ENCODE results near the gene CCDC187. TPM values are rescaled to one million over a fixed set of nuclear protein-coding genes. Genes with fewer than 3 reads are reported as not detected.
"Not testable (repeated sequence)": the region's sequence is repeated elsewhere in the genome, so short reads cannot be mapped to it uniquely, and the experiment has no call there.

CCDC187 gene
- total RNA-seq (0.24 TPM), polyA plus RNA-seq (0.23 TPM)
- long read RNA-seq, donor 1 = 0 reads
- long read RNA-seq, donor 2 = 0 reads
- long read RNA-seq, donor 3 = 0 reads
- long read RNA-seq, donor 4 = 0 reads
- long read RNA-seq, donor 5 = 0 reads
- long read RNA-seq, donor 6 = 0 reads
- long read RNA-seq, donor 7 = 0 reads
- long read RNA-seq, donor 8 = 0 reads
- long read RNA-seq, donor 9 = 0 reads
- long read RNA-seq, donor 10 = 0 reads

- DNase-seq (ENCODE audit: low read depth in 6 of 9, low spot score in 9 of 9) = no peak
- Histone ChIP-seq H3K4me3 (ENCODE audit: low read length in 2 of 2) (no peak within 1 kb of the TSS), H3K9me3 (ENCODE audit: control insufficient read depth in 2 of 2, insufficient read depth in 1 of 2, low read length in 1 of 2) (peaks cover 0 to 6% of the 10 kb centered on the region in 2 donors), H3K4me1 (ENCODE audit: control insufficient read depth in 2 of 2, insufficient read depth in 2 of 2, low read length in 2 of 2) (peaks cover 3 to 12% of the 10 kb centered on the region in 2 donors), H3K27ac (ENCODE audit: low read depth in 1 of 2, low read length in 1 of 2) (no peak within 1 kb of the TSS), H3K36me3 (ENCODE audit: control insufficient read depth in 2 of 2, insufficient read depth in 2 of 2, low read length in 1 of 2) (no peaks in the 10 kb centered on the region), H3K27me3 (ENCODE audit: control insufficient read depth in 2 of 2, insufficient read depth in 1 of 2, low read length in 1 of 2) (peaks cover 0 to 14% of the 10 kb centered on the region in 2 donors)
- WGBS = 95% methylated on average over 22 of the region's 22 CpGs
These were observed at the start of gene CCDC187 for GRCh38 chr9:136303825-136304416. Gene CCDC187 (minus strand): TSS chr9:136304094. CDS start chr9:136303830, 264 bp downstream.

- 95% methylated on average over 11 of the region's 11 CpGs for WGBS
- Histone ChIP-seq H3K9me3 (ENCODE audit: control insufficient read depth in 2 of 2, insufficient read depth in 1 of 2, low read length in 1 of 2) (peaks cover 0 to 3% of the 10 kb centered on the region in 2 donors), H3K27ac (ENCODE audit: low read depth in 1 of 2, low read length in 1 of 2) (peak overlapping the region in 1 of 2 donors; percentile 7), H3K4me1 (ENCODE audit: control insufficient read depth in 2 of 2, insufficient read depth in 2 of 2, low read length in 2 of 2) (peaks cover 0 to 21% of the 10 kb centered on the region in 2 donors), H3K4me3 (ENCODE audit: low read length in 2 of 2) (no peak overlapping the region), H3K27me3 (ENCODE audit: control insufficient read depth in 2 of 2, insufficient read depth in 1 of 2, low read length in 1 of 2) (no peaks in the 10 kb centered on the region), H3K36me3 (ENCODE audit: control insufficient read depth in 2 of 2, insufficient read depth in 2 of 2, low read length in 1 of 2) (peaks cover 3 to 5% of the 10 kb centered on the region in 2 donors)
- DNase-seq (ENCODE audit: low read depth in 6 of 9, low spot score in 9 of 9) = no peak
These were observed 49.2 kb upstream of the CCDC187 start for GRCh38 chr9:136353088-136353487.

GRCh38 chr9:136352682-136353081 is 48.8 kb upstream of the CCDC187 start:
- H3K4me3 ChIP-seq (ENCODE audit: low read length in 2 of 2) = no peak overlapping the region
- peaks cover 0 to 21% of the 10 kb centered on the region in 2 donors for H3K4me1 ChIP-seq (ENCODE audit: control insufficient read depth in 2 of 2, insufficient read depth in 2 of 2, low read length in 2 of 2)
- peak in 5 of 9 donors; percentile 25 to 74 (median 58) for DNase-seq (ENCODE audit: low read depth in 6 of 9, low spot score in 9 of 9)
- 74% methylated on average over 16 of the region's 16 CpGs for WGBS
- H3K27ac ChIP-seq (ENCODE audit: low read depth in 1 of 2, low read length in 1 of 2) = peak overlapping the region in 1 of 2 donors; percentile 7
- H3K36me3 ChIP-seq (ENCODE audit: control insufficient read depth in 2 of 2, insufficient read depth in 2 of 2, low read length in 1 of 2) = peaks cover 1 to 3% of the 10 kb centered on the region in 2 donors
- peaks cover 0 to 3% of the 10 kb centered on the region in 2 donors for H3K9me3 ChIP-seq (ENCODE audit: control insufficient read depth in 2 of 2, insufficient read depth in 1 of 2, low read length in 1 of 2)
- no peaks in the 10 kb centered on the region for H3K27me3 ChIP-seq (ENCODE audit: control insufficient read depth in 2 of 2, insufficient read depth in 1 of 2, low read length in 1 of 2)

DNA sequence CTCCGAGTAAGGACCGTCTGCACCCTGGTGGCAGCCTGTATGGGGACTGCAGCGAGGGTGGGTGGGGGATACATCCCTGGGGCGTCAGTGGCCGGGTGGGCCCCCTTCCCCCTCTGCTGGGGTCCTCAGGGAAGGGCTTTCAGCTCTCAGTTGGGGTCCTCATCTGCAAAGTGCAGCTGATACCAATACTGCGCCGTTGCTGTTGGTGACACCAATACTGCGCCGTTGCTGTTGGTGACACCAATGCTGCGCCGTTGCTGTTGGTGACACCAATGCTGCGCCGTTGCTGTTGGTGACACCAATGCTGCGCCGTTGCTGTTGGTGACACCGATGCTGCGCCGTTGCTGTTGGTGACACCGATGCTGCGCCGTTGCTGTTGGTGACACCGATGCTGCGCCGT is 48.0 kb upstream of the CCDC187 start:
- not testable (repeated sequence) for DNase-seq (ENCODE audit: low read depth in 6 of 9, low spot score in 9 of 9); H3K36me3 ChIP-seq (ENCODE audit: control insufficient read depth in 2 of 2, insufficient read depth in 2 of 2, low read length in 1 of 2); H3K4me3 ChIP-seq (ENCODE audit: low read length in 2 of 2); H3K27me3 ChIP-seq (ENCODE audit: control insufficient read depth in 2 of 2, insufficient read depth in 1 of 2, low read length in 1 of 2); H3K9me3 ChIP-seq (ENCODE audit: control insufficient read depth in 2 of 2, insufficient read depth in 1 of 2, low read length in 1 of 2); H3K27ac ChIP-seq (ENCODE audit: low read depth in 1 of 2, low read length in 1 of 2)
- 99% methylated on average over 14 of the region's 24 CpGs for WGBS
- peaks cover 0 to 21% of the 10 kb centered on the region in 2 donors for H3K4me1 ChIP-seq (ENCODE audit: control insufficient read depth in 2 of 2, insufficient read depth in 2 of 2, low read length in 2 of 2)

DNA sequence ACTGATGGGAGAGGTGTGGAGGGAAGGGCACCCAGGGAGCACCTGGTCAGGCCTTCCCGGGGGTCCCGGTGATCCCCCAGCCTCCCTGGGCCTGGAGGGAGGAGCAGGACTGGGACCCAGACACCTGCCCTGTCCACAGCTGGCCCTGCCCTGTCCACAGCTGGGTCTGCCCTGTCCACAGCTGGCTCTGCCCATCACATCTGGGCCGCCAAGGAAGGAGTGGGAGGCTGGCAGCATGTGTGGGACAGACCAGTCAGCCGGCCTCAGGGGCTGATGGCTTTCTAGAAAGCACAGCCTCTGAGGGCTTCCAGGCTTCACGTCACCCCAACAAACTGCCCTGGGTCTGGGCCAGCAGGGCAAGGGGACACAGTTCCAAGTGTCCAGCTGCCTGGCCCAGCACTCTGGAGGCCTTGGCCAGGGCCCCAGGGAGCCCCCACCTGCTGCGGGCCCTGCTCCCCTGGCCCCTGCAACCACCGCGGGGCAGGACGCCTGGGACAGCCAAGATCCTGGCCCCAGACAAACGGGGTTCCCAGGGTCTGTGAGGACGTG is 47.4 kb upstream of the CCDC187 start:
- peaks cover 0 to 21% of the 10 kb centered on the region in 2 donors for H3K4me1 ChIP-seq (ENCODE audit: control insufficient read depth in 2 of 2, insufficient read depth in 2 of 2, low read length in 2 of 2)
- H3K36me3 ChIP-seq (ENCODE audit: control insufficient read depth in 2 of 2, insufficient read depth in 2 of 2, low read length in 1 of 2) = peaks cover 0 to under 1% of the 10 kb centered on the region in 2 donors
- H3K9me3 ChIP-seq (ENCODE audit: control insufficient read depth in 2 of 2, insufficient read depth in 1 of 2, low read length in 1 of 2) = peaks cover 0 to 3% of the 10 kb centered on the region in 2 donors
- no peak overlapping the region for H3K4me3 ChIP-seq (ENCODE audit: low read length in 2 of 2)
- no peak for DNase-seq (ENCODE audit: low read depth in 6 of 9, low spot score in 9 of 9)
- H3K27ac ChIP-seq (ENCODE audit: low read depth in 1 of 2, low read length in 1 of 2) = no peak overlapping the region
- no peaks in the 10 kb centered on the region for H3K27me3 ChIP-seq (ENCODE audit: control insufficient read depth in 2 of 2, insufficient read depth in 1 of 2, low read length in 1 of 2)
- WGBS = 95% methylated on average over 11 of the region's 11 CpGs

- WGBS = 96% methylated on average over 24 of the region's 24 CpGs
- no peak for DNase-seq (ENCODE audit: low read depth in 6 of 9, low spot score in 9 of 9)
- peaks cover 0 to 21% of the 10 kb centered on the region in 2 donors for H3K4me1 ChIP-seq (ENCODE audit: control insufficient read depth in 2 of 2, insufficient read depth in 2 of 2, low read length in 2 of 2)
These were observed 45.7 kb upstream of the CCDC187 start for GRCh38 chr9:136349546-136349945.

DNA sequence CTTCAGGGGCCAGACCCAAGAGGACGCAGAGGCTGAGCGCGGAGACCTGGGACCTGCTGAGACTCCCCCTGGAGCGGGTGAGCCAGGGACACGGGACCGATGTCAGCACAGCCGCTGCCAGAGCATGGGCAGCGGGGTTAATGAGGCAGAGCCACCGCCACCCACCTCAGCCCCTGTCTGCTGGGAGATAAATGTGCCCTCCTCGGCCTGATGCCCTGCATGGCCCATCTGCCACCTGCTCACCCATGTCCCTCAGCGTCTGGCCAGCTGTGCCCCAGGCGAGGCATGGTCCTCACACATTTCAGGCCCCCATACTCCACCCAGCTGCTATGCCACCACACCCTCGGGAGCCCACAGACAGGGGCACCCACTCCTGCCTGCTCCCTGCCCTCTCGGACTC is 44.8 kb upstream of the CCDC187 start:
- DNase-seq (ENCODE audit: low read depth in 6 of 9, low spot score in 9 of 9) = no peak
- 98% methylated on average over 14 of the region's 14 CpGs for WGBS
- Histone ChIP-seq H3K27ac (ENCODE audit: low read depth in 1 of 2, low read length in 1 of 2) (no peak overlapping the region), H3K4me1 (ENCODE audit: control insufficient read depth in 2 of 2, insufficient read depth in 2 of 2, low read length in 2 of 2) (peaks cover 0 to 16% of the 10 kb centered on the region in 2 donors), H3K4me3 (ENCODE audit: low read length in 2 of 2) (no peak overlapping the region), H3K36me3 (ENCODE audit: control insufficient read depth in 2 of 2, insufficient read depth in 2 of 2, low read length in 1 of 2) (no peaks in the 10 kb centered on the region), H3K9me3 (ENCODE audit: control insufficient read depth in 2 of 2, insufficient read depth in 1 of 2, low read length in 1 of 2) (peaks cover 0 to 3% of the 10 kb centered on the region in 2 donors), H3K27me3 (ENCODE audit: control insufficient read depth in 2 of 2, insufficient read depth in 1 of 2, low read length in 1 of 2) (no peaks in the 10 kb centered on the region)

More at GRCh38 chr9:136349546-136349945, 45.7 kb upstream of the CCDC187 start:
- no peaks in the 10 kb centered on the region for H3K36me3 ChIP-seq (ENCODE audit: control insufficient read depth in 2 of 2, insufficient read depth in 2 of 2, low read length in 1 of 2)
- no peaks in the 10 kb centered on the region for H3K27me3 ChIP-seq (ENCODE audit: control insufficient read depth in 2 of 2, insufficient read depth in 1 of 2, low read length in 1 of 2)
- H3K9me3 ChIP-seq (ENCODE audit: control insufficient read depth in 2 of 2, insufficient read depth in 1 of 2, low read length in 1 of 2) = peaks cover 0 to 3% of the 10 kb centered on the region in 2 donors
- H3K27ac ChIP-seq (ENCODE audit: low read depth in 1 of 2, low read length in 1 of 2) = no peak overlapping the region
- no peak overlapping the region for H3K4me3 ChIP-seq (ENCODE audit: low read length in 2 of 2)

DNA sequence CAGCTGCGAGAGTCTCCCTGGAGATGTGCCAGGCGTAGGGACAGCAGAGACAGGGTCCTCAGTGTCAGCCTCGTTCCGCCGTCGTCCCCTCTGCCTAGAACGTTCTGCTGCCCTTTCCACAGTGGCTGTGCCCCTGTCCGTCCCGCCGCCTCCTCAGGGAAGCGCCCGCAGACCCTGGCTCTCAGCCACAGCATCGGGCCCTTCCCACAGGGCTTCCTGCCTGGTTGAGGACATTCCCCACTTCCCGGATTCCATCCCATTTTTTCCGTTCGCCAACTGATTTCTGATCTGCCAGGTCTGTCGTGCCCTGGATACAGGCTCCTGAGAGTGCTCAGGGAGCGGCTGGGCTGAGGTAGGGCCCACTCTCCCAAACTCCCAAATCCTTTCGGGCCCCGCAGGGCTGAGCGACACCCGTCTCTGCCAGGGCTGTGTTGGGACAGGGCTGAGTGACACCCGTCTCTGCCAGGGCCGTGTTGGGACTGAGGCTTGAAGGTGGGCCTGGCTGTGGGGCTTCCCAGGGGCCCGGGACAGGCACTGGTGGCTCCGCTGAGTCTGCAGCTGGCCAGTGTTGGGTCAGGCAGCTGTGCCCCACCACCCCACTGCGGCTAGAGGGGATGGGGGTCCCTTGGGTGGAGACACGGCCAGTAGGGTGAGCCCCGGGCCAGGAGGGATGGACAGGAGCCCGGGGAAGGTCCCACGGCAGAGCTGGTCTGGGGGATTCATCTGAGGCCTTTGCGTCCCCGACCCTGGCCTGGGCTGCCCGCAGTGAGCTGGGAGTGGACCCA is 43.8 kb upstream of the CCDC187 start:
- H3K27me3 ChIP-seq (ENCODE audit: control insufficient read depth in 2 of 2, insufficient read depth in 1 of 2, low read length in 1 of 2) = no peaks in the 10 kb centered on the region
- 94% methylated on average over 34 of the region's 34 CpGs for WGBS
- no peak overlapping the region for H3K4me3 ChIP-seq (ENCODE audit: low read length in 2 of 2)
- H3K36me3 ChIP-seq (ENCODE audit: control insufficient read depth in 2 of 2, insufficient read depth in 2 of 2, low read length in 1 of 2) = no peaks in the 10 kb centered on the region
- no peak for DNase-seq (ENCODE audit: low read depth in 6 of 9, low spot score in 9 of 9)
- peaks cover 0 to 11% of the 10 kb centered on the region in 2 donors for H3K4me1 ChIP-seq (ENCODE audit: control insufficient read depth in 2 of 2, insufficient read depth in 2 of 2, low read length in 2 of 2)
- peaks cover 0 to 3% of the 10 kb centered on the region in 2 donors for H3K9me3 ChIP-seq (ENCODE audit: control insufficient read depth in 2 of 2, insufficient read depth in 1 of 2, low read length in 1 of 2)
- H3K27ac ChIP-seq (ENCODE audit: low read depth in 1 of 2, low read length in 1 of 2) = no peak overlapping the region

Data from thymus (tissue), 14 donors.